H1 (cell line): ENCODE data around the gene SIPA1L3. TPM values are rescaled to one million over a fixed set of nuclear protein-coding genes. Genes with fewer than 3 reads are reported as not detected.

Source experiments
- NANOG ChIP-seq: IDR thresholded peaks from 2 replicates; pipeline ENCODE4 v1.6.1; 2011; ENCODE audit warnings: low read length, low read depth, mild to moderate bottlenecking, inconsistent platforms; ENCODE audit not compliant: insufficient read depth, poor library complexity, severe bottlenecking
- NRF1 ChIP-seq: IDR thresholded peaks from 2 replicates; pipeline ENCODE4 v1.6.1; 2011; ENCODE audit warnings: mild to moderate bottlenecking, low read depth, low read length, improper control_type of control experiment
- YY1 ChIP-seq: IDR thresholded peaks from 2 replicates; pipeline ENCODE4 v1.6.1; 2011; ENCODE audit warnings: low read depth, mild to moderate bottlenecking, low read length
- polyA plus RNA-seq, 7 experiments: library from polyadenylated mRNA; depleted of rRNA in 3 of 7; stranded (reverse) in 5 of 7; unstranded in 2 of 7; fragments of >200 nt in 5 of 7; fragments of 200-250 nt in 2 of 7; gene quantifications; 1 replicate in 5 of 7; 2 replicates in 1 of 7; 4 replicates in 1 of 7; pipeline versions ENCODE4 v1.2.1 to v1.2.3, GENCODE V29; 2011 to 2013; ENCODE audit warnings: missing spikeins in 2 of 7, mixed read lengths in 2 of 7
- total RNA-seq: library from RNA; stranded (reverse); fragmentation: NEBNext Ultra II Directional; extraction: Animal tissue kit (Norgen Biotek cat#: 25700); gene quantifications from 2 replicates; pipeline ENCODE4 v1.2.1, GENCODE V29; 2021

SIPA1L3 gene
- total and polyA plus RNA-seq, 2 of the 8 experiments (the other 6 are each of a cell fraction or from before 2014, with no cell fraction given), result 15.0 to 54.9 TPM

GRCh38 chr19:38253788-38254187, 346.8 kb downstream of the SIPA1L3 start (continued):
- TF ChIP-seq NRF1 (no peak), NANOG (no peak), YY1 (no peak)
